Occipital lobe (tissue), 2 donors: Measurements from ENCODE around the gene LTBP1. TPM values are rescaled to one million over a fixed set of nuclear protein-coding genes. Genes with fewer than 3 reads are reported as not detected.

Experiments used
- DNase-seq: peaks from one replicate; lab custom pipeline; 2025; lab: John Stamatoyannopoulos, UW
- total RNA-seq: library from RNA; depleted of rRNA; stranded (reverse); fragments of >200 nt; gene quantifications from one replicate; pipeline ENCODE4 v1.2.3, GENCODE V29; 2014

Gene LTBP1
- total RNA-seq, 1 donor from 2014 or later = 25.6 TPM

GRCh38 chr2:32932825-32933755, 13.7 kb upstream of the LTBP1 start:
- no peak for DNase-seq

GRCh38 chr2:32933756-32934095, 13.0 kb upstream of the LTBP1 start:
- DNase-seq = no peak

DNA sequence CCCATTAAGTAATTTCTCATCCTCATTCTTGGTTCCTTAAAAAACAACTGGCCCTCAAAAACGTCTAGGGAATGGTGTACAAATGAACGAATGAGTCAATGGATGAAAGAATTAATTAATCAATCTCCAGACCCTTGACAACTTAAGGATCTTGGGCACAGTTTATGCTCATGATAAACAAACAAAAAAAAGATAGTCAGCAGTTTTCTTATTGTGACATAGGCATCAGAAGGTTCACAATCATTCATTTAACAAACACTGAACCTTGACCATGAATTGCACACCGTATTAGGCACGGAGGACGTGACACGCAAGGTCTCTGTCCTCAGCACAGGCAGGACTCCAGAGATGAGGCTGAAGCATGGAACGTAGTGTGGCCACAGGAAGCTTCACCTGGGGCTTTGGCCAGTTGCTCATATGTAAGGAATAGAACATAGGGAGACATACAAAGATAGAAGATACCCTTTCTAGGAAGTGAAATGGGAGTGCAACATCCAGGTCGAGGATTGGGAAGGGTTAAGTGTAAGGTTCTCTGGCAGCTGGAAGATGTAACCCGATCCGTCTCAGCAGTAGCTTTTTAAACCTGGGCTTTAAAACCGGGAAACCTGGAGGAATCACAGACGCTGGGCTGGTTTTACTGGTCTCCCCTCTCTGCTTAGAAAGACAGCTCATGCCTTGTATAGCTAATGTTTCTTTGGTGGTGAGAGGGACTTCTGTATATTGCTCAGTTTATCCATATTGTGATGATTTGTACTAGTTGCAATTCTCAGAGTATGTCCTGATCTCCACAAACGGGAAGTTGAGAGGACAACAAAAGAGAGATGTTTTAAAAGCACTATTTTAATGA, 8.9 kb upstream of the LTBP1 start:
- no peak for DNase-seq

GRCh38 chr2:32938934-32939333, 7.8 kb upstream of the LTBP1 start:
- no peak for DNase-seq

- DNase-seq = no peak
Observed at GRCh38 chr2:32940316-32940997, 6.3 kb upstream of the LTBP1 start.

DNA sequence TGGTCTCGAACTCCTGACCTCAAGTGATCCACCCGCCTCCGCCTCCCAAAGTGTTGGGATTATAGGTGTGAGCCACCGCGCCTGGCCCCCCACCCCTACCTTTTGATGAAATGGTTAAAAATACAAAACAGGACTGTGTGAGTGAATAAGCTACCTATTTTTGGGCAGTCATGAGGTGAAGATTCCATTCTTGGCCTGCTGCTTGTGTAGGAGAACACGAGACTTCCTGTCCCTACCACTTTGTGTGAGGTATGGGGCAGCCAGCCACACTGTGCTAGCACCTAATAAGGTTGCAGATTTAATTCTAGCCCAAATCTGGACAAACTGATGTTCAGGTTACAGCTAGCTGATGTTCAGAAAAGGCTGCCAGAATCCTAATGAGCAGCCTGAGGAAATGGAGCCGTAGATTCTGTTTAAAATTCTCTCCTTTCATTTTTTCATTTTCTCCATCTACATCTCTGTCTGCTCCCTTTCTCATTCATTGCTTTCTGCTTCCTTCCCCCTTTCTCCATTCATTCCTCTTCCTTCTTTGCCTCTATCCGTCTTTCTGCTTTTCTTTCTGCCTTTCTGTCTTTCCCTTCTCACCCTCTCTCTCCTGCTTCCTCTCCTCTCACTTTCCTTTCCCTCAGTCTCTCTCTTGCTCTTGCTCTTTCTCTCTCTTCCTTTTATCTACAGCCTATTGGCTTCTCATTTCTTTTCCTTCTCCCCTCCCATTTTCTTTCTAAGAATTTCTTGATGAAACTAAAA, 4.6 kb upstream of the LTBP1 start:
- DNase-seq = no peak

- DNase-seq = no peak
Observed at GRCh38 chr2:32942793-32943485, 3.8 kb upstream of the LTBP1 start.

DNA sequence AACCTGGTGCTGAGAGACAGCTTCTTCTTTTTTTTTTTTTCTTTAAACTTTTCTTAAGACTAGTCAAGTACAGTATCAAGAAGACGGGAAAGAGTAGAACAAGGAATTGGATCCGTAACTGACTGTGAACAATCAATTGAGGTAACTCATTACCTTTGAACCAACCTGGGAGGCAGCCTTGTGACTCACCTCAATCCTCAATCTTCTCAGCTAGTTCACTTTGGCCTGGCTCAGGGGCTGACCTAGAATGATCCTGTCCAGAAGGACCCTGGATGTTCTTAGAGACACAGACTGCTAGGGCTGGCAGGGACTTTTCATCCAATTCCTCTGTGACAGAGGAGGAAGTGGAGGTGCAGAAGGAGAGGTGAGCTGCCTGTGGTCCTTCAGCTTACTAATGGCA, 1.5 kb upstream of the LTBP1 start:
- DNase-seq = no peak

GRCh38 chr2:32947076-32947483, 327 bp downstream of the LTBP1 start:
- DNase-seq = no peak

GRCh38 chr2:32947484-32948143, 861 bp downstream of the LTBP1 start:
- no peak for DNase-seq

DNA sequence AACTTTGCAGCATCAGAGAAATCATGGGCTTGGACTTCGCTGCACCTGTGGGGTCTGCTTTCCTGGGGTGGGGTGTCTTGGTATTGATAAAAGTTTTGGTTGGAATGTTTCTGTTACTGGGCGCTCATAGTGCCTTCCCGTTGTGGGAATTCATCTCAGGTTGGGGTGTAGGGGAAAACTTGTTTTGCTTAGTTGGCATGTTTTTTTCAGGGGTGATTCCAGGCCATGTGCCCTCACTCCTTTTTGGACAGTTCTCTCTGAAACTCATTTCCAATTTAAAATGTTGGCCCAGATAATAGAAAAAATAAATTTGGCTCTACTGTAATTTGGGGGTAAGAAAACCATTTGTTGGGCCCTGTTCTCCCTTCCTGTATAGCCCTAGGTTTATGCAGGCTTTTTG, 1.5 kb downstream of the LTBP1 start:
- DNase-seq = no peak

GRCh38 chr2:32949260-32949659, 2.5 kb downstream of the LTBP1 start:
- DNase-seq = no peak

DNA sequence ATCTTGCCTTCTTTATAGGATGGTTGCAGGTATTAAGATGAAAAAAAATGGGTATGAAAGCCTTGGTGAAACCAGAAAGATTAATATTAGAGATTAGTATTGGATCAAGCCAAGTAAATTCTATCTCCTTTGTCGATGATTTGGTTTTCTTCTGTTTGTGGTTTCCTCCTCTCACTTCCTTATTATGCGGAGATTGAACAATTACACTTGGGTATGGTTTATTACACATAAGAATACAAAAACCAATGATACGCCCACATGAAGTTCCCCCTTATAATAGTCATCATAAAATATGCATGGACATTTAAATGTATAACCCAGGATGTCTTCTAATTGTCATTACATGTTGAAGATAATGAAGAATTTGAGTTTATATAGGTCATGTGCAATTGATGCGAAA, 4.9 kb downstream of the LTBP1 start:
- DNase-seq = no peak

DNA sequence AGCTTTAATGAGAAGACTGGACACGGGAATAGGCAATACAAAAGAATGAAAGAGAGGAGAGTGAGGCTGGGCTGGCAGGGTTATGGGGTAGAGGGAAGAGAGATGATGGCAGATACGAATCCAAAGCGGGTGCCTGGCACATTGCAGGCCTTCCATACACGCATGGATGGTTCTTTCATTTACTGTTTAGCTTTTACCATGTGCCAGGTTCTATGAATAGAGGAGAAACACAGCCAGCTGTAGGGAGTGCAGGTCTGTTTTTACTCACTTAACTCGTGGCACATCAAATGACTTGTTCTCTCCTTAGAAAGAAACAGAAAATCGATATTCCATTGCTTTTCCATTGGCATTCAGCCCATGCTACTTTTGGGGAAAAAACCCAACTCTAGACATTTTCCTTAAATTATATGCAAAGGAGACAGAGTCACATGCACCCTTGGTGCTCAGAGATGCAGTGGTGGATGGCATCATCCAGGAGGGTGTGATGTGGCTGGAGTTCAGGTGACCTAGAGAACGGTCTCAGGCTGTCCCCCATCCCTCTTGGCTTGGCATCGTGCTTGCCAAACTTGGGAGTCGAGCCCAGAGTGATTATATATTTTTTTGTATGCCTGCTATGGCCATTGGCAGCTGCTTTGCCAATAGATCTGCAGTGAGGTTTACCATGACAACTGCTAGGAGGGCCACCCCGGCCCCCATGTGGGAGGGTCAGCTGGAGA, 6.2 kb downstream of the LTBP1 start:
- no peak for DNase-seq

DNA sequence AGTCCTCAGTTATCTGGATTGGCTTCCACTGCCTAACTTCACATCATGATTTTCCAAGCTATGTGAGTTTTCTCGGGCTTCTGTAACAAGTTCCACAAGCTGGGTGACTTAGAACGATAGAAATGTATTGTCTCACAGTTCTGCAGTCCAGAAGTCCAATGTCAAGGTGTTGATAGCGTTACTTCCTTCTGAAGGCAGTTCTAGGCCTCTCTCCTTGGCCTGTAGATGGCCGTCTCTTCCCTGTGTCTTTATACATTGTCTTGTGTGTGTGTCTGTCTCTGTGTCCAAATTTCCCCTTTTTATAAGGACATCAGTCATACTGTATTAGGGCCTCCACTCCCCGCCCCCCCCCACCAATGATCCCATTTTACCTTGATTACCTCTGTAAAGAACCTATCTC, 7.5 kb downstream of the LTBP1 start:
- DNase-seq = no peak

DNA sequence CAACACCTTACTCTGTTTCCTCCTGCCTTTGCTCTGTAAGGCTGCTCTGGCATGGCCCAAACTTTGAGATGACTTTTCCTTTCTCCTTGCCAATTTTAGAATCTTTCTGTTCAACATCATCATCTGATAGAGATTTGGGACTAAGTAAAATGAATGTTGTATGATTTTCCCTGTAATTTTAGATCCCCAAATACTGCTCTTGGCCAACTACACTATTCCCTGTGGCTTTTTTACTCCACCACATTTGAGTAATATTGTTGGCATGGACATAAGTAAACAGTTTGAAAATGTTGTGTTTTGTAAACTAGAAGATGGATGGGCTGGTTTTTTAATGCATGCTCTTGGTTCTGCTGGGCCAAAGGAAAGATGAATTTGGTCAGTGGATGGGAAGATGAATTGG, 12.1 kb downstream of the LTBP1 start:
- DNase-seq = no peak

DNA sequence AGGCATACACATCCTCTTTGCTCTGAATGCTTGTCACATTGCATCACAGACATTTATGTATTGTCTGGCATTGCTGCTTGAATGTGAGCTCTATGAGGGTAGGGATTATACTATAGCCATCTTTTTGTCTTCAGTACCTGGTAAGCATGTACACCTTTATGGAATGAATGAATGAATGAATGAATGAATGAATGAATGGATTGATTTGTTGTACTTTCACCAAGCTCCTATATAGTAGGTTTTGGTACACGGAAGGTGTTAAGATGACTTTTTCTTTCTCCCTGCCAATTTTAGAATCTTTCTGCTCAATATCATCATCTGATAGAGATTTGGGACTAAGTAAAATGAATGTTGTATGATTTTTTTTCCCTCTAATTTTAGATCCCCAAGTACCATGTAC, 13.5 kb downstream of the LTBP1 start:
- DNase-seq = no peak

GRCh38 chr2:32960647-32961403, 14.1 kb downstream of the LTBP1 start:
- DNase-seq = no peak

- no peak for DNase-seq
Observed at GRCh38 chr2:32962690-32963089, 15.9 kb downstream of the LTBP1 start.
